Femur (tissue), 1 donor: ENCODE results near the gene GEMIN7.
"Not testable (repeated sequence)": the region's sequence is repeated elsewhere in the genome, so short reads cannot be mapped to it uniquely, and the experiment has no call there.

Experiments
- DNase-seq: peaks from one replicate; pipeline ENCODE4 v3.0.0-alpha.2; 2017

Gene GEMIN7

DNA sequence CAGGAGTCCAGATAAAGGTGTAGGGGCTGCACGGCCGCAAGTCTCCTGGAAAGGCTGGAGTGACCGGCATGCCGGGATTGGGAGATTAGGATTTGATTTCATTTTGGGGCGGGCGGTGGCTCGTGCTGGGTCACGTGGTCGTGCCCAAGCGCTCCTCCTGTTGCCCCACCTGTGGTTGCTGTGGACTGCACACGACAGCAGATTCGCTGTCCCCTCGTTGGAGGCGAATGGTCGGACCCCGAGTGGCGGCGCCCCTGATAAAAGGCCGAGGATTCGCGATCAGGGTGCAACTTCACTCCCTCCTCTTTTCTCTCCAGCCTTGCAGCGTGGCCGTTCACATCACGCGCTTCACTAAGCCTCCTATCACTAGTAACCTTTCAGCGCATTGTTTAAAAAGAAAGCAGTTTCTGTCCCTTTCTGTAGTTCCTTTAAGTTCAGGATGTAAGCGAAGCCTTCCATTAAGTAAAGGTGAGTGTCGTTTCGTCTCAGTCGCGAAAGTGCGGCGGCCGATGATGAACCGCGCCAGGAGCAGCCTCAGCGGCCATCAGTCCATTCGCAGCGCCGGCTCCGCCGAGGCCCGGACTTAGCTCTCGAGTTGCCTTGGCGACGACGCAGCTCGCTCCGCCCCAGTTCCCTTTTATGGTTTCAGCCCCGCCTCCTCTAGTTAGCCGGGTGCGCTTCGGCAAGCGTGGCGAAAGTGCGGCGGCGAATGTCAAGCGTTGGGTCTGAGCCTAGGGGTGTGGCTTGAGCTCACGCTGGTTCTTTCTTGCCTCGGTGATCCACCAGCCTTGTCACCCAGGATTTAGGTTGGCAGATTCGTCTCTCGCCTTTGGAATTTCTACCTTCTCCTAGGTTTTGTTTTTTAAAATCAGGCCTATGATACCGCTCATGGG, 12.2 kb downstream of the GEMIN7 start:
- DNase-seq, result peak; percentile 99

DNA sequence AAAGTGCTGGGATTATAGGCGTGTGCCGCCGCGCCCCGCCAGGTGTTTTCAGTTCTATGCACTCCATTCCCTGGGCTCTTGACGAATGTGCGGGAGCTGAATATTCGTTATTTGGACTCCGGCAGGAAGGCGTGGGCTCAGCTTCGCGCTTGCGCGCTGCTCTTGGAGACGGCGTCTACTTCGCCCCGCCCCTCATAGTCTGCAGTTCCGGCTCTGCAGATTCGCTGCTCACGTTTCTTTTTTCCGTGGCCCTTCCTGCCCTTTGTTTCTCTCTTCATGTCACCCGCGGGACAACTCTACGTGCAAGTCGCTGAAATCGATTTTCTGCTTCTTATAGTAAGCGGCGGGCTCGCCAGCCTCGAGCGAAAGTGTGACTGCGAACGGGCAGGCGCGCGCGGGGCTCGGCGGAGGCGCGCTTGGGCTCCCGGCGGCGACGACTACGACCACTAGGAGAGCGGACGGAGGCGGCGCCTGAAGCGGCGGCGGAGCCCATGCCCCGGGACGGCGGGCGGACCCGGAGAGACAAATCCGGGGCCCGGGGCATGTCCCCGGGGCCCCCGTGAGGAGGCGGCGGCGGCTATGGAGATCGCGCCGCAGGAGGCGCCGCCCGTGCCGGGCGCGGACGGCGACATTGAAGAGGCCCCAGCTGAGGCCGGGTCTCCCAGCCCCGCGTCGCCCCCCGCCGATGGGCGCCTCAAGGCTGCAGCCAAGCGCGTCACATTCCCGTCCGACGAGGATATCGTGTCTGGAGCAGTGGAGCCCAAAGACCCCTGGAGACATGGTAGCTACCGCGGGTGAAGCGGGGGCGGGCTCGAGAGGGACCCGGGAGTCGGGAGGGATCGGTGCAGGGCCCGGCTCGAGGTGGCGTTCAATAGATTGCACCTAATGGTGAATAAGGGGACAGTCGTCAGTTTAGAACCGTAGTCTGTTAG, 14.0 kb downstream of the GEMIN7 start, which contains the start of gene PPP1R37:
TSS of gene PPP1R37 (plus strand) at position 433 of the 932 bp plus-strand sequence. CDS start at position 580, 147 bp downstream.
- DNase-seq, result peak; percentile 96

DNA sequence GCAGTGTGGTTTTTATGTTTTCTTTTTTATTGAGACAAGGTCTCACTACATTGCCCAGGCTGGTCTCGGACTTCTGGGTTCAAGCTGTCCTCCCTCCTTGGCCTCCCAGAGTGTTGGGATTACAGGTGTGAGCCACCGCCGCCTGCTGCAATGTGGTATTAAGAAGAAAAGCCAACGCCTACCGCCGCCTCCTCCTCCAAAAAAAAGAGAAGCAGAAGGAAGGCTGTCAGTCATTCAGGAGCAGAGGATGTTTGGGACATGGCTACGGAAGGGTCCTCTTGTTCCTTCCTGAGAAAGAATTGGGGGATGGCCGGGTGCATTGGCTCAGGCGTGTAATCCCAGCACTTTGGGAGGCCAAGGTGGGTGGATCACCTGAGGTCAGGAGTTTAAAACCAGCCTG, 15.1 kb downstream of the GEMIN7 start:
- no peak for DNase-seq

DNA sequence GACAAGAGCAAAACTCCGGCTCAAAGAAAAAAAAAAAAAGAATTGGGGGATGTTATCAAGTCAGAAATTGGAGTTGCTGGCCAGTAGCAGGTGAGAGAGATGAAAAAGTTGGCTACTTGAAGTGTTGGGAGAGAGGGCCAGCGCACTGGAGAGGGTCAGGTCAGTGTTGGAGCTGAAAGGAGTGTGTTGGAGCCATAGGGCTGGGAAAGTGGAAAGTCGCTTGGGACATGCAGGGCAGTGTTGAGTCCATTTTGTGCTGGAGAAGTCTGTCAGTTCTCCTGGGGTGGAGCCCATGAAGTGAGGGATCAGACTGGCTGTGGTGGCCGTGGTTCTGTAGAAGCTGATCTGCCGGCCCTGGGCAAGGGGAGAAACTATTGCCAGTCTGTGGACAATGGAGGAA, 15.6 kb downstream of the GEMIN7 start:
- DNase-seq, result no peak

DNA sequence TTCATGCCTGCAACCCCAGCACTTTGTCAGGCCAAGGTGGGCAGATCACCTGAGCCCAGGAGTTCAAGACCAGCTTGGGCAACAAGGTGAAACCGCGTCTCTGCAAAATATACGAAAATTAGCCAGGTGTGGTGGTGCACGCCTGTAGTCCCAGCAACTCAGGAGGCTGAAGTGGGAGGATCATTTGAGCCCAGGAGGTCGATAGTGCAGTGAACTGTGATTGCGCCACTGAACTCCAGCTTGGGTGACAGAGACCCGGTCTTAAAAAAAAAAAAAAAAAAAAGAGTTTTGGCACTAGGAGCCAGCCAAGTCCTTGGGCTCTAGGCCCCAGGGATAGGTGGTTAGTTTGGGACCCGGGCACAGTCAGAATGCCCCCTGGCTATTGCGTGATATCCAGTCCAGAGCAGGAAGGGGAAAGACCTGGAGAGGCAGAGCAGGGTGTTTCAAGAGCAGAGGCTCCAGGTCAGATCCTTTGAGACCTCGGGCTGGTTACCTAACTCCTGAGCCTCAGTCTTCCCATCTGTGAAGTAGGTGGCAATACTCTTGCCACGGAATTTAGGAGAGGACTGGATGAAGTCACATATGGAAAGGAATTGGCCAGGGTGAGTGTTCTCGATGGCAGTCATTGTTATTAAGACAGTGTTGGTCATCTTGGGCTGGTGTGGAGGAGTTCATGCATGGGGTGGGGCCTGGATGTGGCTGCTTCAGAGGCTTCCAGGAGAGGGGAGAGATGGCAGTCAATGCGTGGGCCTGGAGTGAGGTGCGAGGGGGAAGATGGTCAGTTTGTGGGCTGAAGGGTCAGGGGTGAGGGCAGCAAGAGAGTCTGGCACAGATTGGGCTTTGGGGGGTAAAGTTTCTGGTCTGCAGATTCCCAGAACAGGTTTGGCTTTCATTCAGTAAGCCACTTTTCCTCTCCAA, 16.7 kb downstream of the GEMIN7 start:
- DNase-seq, result no peak

DNA sequence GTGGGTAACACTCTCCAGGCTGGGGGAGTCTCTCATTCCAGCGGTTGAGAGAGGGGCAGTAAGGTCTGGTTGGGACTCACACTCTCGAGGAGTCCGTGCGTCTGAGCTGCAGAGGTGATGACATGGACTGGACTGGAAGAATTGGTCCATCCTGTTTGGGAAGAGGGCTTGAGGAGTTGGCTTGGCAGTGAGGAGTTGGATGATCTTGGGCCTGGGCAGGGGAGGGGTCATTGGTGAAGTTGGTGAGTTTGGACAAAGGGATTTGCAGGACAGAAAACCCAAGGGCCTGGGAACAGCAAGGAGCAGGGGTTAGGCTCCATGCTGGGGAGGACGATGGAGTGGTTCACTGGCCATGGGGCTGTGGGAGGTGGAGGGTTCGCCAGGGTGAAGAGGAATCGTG, 17.6 kb downstream of the GEMIN7 start:
- DNase-seq, result no peak

DNA sequence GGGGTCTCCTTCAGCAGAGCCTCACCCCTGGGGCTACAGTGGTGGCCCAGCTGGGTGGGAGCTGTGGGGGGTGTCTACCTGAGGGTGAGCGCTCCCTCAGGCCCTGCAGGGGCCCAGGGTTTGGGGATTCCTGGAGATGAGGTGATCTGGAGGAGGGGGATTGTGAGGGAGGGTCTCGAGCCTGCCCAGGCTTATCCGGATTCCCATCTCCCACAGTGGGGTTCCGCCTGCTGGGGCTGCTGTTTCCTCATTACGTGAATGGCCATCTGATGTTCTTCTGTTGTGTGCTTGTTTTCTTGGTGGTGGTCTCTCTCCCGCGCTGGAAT, 18.4 kb downstream of the GEMIN7 start:
- no peak for DNase-seq

DNA sequence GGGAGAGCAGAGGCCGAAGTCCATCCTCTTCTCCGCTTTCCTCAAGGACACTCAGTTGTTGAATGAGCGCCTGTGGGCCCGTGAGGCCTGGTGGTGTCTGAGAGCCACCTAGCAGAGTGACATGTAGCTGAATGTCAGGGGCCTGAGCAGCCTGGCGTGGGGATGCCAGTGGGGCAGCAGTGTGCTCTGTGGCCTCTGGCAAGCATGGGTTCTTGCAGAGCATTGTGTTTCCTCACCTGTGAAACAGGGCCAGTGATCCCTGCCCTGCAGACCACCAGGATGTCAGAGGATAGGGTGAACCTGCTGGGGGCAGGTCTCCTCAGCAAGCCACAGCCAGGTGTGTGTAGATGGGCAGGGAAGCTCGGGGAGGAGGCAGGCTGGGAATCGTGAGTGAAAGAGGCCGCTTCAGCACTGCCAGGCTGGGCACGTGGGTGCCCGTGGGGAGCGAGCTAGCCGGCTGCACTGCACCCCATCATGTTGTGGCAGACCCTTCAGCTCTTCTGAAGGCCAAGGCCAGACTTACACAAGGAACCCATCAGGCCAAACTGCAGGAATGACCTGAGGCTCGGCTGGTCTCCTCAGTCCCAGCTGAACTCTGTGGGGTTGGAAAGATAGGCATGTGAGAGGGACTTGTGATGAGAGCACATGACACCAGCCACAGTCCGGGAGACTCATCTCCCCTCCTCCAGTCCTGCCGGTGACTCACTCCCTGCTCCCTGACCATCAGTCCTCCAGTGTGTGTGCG, 18.9 kb downstream of the GEMIN7 start:
- DNase-seq, result no peak

DNA sequence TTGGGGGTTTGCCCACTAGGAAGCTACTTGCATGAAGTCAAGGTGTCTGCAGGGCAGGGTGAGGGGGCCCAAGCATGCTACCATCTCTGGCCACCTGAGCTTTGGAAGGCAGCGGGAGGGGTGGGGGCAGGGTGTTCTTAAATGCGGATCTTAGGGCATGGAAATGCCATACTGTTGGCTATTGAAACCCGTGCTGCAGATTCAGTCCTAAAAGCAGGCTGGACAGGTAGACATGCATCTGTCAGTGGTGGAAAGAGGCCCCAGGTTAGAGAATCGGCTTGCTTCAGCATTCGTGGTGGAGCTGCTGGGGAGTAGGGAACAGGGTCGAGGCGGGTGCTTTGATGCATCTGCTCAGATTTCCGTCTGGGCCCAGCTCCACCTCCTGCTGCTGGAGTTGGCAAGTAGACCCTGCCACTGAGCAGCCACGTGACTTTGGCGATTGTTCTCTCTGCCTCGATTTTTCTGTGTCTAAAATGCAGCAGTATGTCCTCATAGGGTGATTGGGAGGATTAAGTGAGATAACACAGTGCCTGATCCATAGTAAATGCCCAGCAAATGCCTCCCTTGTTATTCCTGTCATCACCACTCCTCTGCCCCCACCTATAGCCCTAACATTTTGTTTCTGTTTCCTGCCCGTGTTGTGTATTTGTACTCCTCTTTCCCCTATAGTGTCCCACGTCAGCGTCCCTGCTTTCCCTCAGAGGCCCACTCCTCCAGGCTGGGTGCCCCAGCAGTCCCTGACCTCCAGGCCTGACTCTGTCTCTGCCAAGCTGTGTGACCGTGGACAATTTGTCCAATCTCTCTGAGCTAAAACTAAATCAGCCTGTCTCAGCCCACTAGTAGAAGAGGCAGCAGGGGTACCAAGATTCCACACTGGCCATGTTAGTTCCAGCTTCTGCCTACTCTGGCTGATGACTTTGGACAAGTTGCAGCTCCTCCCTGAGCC, 19.7 kb downstream of the GEMIN7 start:
- DNase-seq, result no peak

DNA sequence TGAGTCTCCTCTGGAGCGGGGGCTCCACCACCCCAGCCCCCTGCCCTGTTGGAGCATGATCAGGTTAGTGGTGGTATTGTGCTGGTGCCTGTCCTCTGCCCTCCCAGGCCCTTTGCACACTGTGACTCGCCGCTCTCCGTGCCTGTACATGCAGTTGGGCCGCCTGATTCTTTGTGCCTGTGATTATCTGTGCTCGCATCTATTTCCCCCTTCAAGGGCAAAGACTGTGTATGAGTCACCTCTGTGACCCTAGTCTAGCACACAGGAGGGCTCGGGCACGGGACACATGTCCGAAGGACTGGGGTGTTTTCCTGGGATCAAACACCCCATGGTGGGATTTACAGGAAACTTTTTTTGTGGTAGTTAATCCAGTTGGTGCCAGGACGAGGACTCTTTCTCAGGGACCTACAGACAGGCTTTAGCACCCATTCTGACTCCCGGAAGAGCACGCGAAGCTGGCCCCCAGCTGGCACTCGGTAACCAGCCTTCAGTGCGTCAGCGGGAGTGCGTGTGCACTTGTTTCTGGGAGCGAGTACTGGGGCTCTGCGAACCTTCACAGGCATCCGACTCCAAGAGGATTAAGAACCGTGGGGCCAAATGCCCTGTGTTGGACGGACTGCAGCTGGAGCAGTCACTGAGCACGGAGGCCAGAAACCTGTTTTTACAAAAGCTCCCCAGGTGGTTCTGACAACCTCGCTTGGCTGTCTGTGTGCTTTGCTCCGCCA, 20.6 kb downstream of the GEMIN7 start:
- DNase-seq, result no peak

DNA sequence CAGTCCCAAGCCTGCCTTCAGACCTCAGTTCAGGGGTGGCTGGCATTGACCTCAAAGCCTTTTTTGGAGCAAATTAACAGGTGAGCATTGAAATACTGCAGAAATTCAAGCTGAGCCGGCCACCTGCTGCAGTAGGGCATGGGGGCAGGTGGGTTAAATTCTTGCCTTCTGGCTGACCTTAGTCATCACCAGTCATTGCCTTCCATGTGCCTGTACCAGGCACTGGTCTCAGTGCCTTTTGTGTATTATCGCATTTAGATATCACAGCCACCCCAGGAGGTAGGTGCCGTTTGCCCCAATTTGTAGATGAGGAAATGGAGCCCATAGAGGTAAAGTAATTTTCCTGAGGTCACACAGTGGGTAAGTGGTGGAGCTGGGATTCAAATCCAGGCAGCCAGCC, 21.1 kb downstream of the GEMIN7 start:
- DNase-seq, result no peak

DNA sequence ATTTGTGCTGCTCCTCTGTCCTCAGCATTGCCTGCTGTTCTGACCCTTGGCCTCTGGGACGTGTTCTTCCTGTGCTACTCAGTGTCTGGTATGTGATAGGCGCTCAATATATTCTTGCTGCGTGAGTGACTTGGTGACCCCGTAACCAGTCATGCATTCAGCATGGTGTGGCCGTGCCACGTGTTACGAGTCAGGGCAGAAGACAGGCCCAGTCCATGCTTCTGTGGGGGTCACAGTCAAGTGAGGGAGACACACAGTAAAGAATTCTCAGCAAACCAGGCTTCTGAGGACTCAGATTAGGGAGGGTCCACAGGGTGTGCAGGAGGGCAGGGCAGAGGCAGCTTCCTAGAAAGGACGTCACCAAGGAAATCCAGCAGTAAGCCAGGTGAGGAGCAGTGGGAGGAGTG, 21.8 kb downstream of the GEMIN7 start:
- no peak for DNase-seq

DNA sequence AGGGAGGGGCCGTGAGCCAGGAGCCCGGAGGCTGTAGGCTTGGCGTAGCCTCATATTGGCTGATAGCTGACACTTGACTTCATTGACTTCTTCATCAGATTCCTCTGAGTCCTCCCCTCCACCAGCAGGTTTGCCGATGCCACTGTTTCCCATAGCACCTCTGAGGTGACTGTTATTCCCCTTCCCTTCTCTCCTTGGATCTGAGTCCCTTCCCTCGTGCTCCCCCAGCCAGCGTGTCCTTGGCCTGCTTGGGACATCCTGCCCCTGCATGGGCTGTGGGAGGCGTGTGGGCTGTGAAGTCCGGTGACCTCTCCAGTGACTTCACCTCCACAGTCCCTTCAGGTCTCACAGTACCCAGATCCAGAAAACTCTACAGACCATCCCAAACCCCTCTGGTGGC, 22.7 kb downstream of the GEMIN7 start:
- no peak for DNase-seq

DNA sequence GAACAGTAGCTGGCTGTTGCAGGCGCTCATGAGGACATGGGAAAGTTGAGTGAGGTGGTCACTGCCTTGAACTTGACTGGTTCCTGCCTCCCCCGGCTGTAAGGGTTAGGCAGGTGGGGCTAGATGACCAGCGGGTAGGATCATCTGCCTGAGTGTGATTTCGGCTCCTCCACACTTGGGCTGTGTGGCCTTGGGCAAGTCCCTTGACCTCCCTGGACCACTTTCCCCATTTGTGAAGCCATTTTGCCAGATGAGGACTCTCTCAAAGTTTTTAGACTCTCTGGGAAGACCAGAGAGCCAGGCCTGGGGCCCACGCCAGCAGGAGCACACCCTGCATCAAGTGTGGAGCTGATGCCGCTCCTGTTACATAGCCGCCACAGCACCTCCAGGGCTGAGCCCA, 23.4 kb downstream of the GEMIN7 start:
- DNase-seq, result no peak

DNA sequence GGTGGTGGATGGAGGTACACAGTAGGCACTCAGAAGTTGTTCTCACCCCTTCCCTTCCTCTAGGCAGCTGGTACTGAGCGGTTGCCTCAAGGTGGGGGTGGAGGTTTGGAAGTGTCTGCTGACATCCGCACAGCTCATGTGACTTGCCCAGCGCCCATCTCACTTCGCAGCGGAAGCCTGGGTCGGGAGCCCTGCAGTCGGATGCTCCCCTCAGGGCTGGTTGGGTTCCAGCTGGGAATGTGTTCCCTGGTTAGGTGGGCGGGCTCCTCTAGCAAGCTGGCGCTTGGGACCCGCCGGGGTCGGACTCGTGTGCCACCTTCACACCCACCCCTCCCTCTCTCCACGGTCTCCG, 24.1 kb downstream of the GEMIN7 start:
- DNase-seq, result no peak

DNA sequence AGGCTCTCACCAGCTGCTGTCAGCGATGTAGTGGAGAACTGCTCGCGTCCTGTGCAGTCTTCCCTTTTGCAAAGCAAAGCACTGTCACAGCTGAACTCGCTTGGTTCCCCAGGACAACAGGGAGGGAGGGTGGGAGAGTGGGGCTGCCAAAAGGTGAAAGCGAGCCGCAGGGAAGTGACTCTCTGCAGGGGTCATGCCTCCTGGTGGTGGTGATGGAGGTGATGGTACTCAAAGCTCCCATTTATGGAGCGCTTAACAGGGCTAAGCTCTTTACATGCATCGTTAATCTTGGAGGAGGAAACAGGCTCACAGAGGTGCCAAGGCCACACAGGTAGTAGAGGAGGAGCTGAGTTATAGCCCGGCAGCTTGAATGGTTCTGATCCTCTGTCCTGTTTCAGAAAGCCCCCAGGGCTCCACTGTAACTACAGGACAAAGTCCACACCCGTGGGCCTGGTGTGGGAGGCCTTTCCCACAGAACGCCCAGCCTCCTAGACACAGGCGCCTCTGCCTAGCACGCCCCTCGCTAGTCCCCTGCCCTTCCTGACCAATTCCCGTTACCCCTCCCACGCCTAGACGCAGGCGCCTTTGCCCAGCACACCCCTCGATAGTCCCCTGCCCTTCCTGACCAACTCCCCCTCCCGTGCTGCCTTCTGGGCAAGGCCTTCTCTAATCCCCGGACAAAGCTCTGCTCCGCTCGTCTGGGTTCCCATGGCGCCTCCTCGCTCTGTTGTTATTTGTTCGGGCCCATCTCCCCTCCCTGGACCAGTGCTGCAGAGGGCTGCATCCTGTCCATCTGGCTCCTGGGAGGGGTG, 24.7 kb downstream of the GEMIN7 start:
- DNase-seq, result no peak

DNA sequence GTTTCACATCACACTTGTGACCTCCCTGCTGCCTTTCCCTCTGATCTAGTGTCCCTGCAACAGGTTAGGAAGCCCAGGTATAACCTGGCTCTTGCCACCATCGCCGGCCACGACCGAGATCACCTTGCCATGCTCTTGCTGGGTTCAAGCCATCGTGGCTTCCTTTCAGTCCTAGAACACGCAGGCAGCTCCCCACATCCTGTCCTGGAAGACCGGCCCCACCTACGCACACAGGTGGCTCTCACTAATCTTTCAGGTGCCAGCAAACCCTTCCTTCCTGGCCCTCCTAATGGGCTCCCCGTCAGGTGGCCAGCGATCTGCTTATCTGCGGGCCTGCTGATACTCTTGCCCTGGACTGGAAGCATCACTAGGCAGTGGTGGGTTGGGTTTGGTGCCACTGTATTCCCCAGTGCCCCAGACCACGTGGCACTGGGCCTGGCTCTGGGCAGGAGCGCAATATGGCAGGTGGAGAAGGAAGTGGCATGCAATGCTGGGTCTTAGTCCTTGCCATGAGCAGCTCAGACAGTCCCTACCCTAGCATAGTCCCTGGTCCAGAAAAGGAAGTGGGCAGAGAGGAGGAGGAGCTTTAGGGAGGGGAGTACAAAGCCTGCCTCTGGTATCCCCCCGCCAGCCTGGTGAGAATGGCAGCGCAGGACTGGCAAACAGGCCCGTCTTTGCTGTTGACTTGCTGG, 25.7 kb downstream of the GEMIN7 start:
- no peak for DNase-seq

DNA sequence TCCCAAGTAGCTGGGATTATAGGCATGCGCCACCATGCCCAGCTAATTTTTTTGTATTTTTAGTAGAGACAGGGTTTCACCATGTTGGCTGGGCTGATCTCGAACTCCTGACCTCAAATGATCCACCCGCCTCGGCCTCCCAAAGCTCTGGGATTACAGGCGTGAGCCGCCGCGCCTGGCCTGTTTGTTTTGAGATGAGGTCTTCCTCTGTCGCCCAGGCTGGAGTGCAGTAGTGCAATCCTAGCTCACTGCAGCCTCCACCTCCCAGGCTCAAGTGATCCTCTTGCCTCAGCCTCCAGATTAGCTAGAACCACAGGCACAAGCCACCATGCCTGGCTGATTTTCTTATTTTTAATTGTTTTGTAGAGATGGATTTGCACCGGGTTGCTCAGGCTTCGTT, 27.3 kb downstream of the GEMIN7 start:
- not testable (repeated sequence) for DNase-seq
